A673 (cell line): ENCODE measurements around the gene PTRH2. TPM values are rescaled to one million over a fixed set of nuclear protein-coding genes. Genes with fewer than 3 reads are reported as not detected.
A peak's percentile ranks its signal among the peaks of the same experiment; 100 is the strongest.

Source experiments
- BruUV-seq: library from RNA; stranded (reverse); fragments of 400-500 nt; replicated peaks from 2 replicates; lab custom pipeline; 2021; lab: Mats Ljungman, UMichigan
- CTCF ChIA-PET: fragments of 300-600 bp; sonication (Branson Sonifier 250); formaldehyde crosslinking; loops from one replicate; lab custom pipeline; 2022; ENCODE audit warnings: antibody characterized with exemption; lab: Charles Lee
- POLR2A ChIA-PET: fragments of 300-600 bp; sonication (Branson Sonifier 250); formaldehyde crosslinking; loops from one replicate; lab custom pipeline; 2022; ENCODE audit warnings: antibody characterized with exemption; ENCODE audit not compliant: low non-redundant PET; lab: Charles Lee
- DNase-seq: peaks from one replicate; pipeline ENCODE4 v3.0.0-alpha.2; 2015; ENCODE audit warnings: low spot score
- H3K27ac ChIP-seq: fragments of 200-600 bp; sonication (generic); 2 replicates; pipeline ENCODE4 v1.5.1; 2016; ENCODE audit warnings: mixed run types, low read depth, mild to moderate bottlenecking, mixed read lengths, antibody characterized with exemption, low read length; ENCODE audit not compliant: poor library complexity, severe bottlenecking
- H3K27me3 ChIP-seq: fragments of 200-600 bp; sonication (generic); replicated peaks from 2 replicates; pipeline ENCODE4 v1.6.1; 2017; ENCODE audit warnings: mixed run types, low read depth, mild to moderate bottlenecking, mixed read lengths, antibody characterized with exemption, low read length; ENCODE audit not compliant: insufficient read depth, poor library complexity
- H3K36me3 ChIP-seq: fragments of 200-600 bp; sonication (generic); 2 replicates; pipeline ENCODE4 v1.6.1; 2016; ENCODE audit warnings: mixed run types, mild to moderate bottlenecking, mixed read lengths, antibody characterized with exemption, low read length; ENCODE audit not compliant: insufficient read depth, poor library complexity, severe bottlenecking
- H3K4me1 ChIP-seq: fragments of 200-600 bp; sonication (generic); 2 replicates; pipeline ENCODE4 v1.6.1; 2017; ENCODE audit warnings: mixed run types, mild to moderate bottlenecking, mixed read lengths, antibody characterized with exemption, low read length; ENCODE audit not compliant: insufficient read depth, poor library complexity, severe bottlenecking
- H3K4me3 ChIP-seq: fragments of 200-600 bp; sonication (generic); 2 replicates; pipeline ENCODE4 v1.5.1; 2016; ENCODE audit warnings: low read depth, mixed run types, mild to moderate bottlenecking, mixed read lengths, low read length; ENCODE audit not compliant: poor library complexity, severe bottlenecking
- H3K9me3 ChIP-seq: fragments of 200-600 bp; sonication (generic); 2 replicates; pipeline ENCODE4 v1.6.1; 2016; ENCODE audit warnings: mixed run types, low read depth, mild to moderate bottlenecking, mixed read lengths, antibody characterized with exemption, low read length; ENCODE audit not compliant: poor library complexity, severe bottlenecking
- CTCF ChIP-seq: fragments of 300-800, 200-600 bp; sonication (generic); conservative IDR thresholded peaks from 2 replicates; pipeline ENCODE4 v1.5.1; 2017; ENCODE audit warnings: low read depth, mild to moderate bottlenecking, antibody characterized with exemption, low read length, moderate library complexity, mixed read lengths
- EZH2 ChIP-seq: fragments of 200-600 bp; sonication (generic); IDR thresholded peaks from 2 replicates; pipeline ENCODE4 v1.6.1; 2017; ENCODE audit warnings: borderline replicate concordance, low read depth, mild to moderate bottlenecking, mixed read lengths, antibody characterized with exemption, low read length; ENCODE audit not compliant: poor library complexity, severe bottlenecking
- intact Hi-C: fragments of 100-400 bp; cut with micrococcal nuclease; formaldehyde crosslinking; loops from one replicate; pipeline ENCODE4 v1.10.0; 2022; ENCODE audit not compliant: unreplicated experiment
- total RNA-seq: library from RNA; stranded (reverse); gene quantifications from 2 replicates; pipeline ENCODE4 v1.2.3, GENCODE V29; 2021

Gene PTRH2
- total RNA-seq, 1 experiment from 2014 or later: 50.3 TPM

- Histone ChIP-seq H3K27me3 (no peaks in the 10 kb centered on the region), H3K9me3 (no peaks in the 10 kb centered on the region), H3K4me3 (no peak overlapping the region), H3K36me3 (peaks cover 94% of the 10 kb centered on the region), H3K27ac (peak overlapping the region; percentile 33), H3K4me1 (no peaks in the 10 kb centered on the region)
- POLR2A ChIA-PET: no interaction called here
- TF ChIP-seq EZH2 (no peak), CTCF (no peak)
- BruUV-seq: no TSS peak
- DNase-seq: no peak
- CTCF ChIA-PET: no interaction called here
- intact Hi-C loops: loop anchor here (10.0 kb wide), 1 partner anchor 163 kb away; no protein-coding TSS in a partner anchor
These were observed 19.2 kb downstream of the PTRH2 start for GRCh38 chr17:59688008-59688407.

- TF ChIP-seq EZH2: no peak
- no peak for TF ChIP-seq CTCF
- no peak for DNase-seq
- CTCF ChIA-PET: no interaction called here
- no TSS peak for BruUV-seq
- intact Hi-C loops: loop anchor here (10.0 kb wide), 1 partner anchor 160 kb away; no protein-coding TSS in a partner anchor
- Histone ChIP-seq H3K27ac (no peak overlapping the region), H3K36me3 (peaks cover 100% of the 10 kb centered on the region), H3K4me3 (no peak overlapping the region), H3K9me3 (no peaks in the 10 kb centered on the region), H3K4me1 (no peaks in the 10 kb centered on the region), H3K27me3 (no peaks in the 10 kb centered on the region)
- POLR2A ChIA-PET: no interaction called here
These were observed 22.3 kb downstream of the PTRH2 start for GRCh38 chr17:59684967-59685366.

- no TSS peak for BruUV-seq
- peaks cover 99% of the 10 kb centered on the region for H3K36me3 ChIP-seq
- no peaks in the 10 kb centered on the region for H3K9me3 ChIP-seq
- DNase-seq: no peak
- no peaks in the 10 kb centered on the region for H3K27me3 ChIP-seq
- TF ChIP-seq CTCF (no peak), EZH2 (no peak)
- H3K4me3 ChIP-seq: no peak overlapping the region
- CTCF ChIA-PET: no interaction called here
- intact Hi-C loops: loop anchor here (10.0 kb wide), 1 partner anchor 158 kb away; no protein-coding TSS in a partner anchor
- POLR2A ChIA-PET: interaction anchor here (0.6 kb wide), 1 partner anchor 64 kb away, joined by 6 read pairs; no protein-coding TSS in a partner anchor
- H3K4me1 ChIP-seq: no peaks in the 10 kb centered on the region
- no peak overlapping the region for H3K27ac ChIP-seq
These were observed 23.9 kb downstream of the PTRH2 start for GRCh38 chr17:59683283-59683682.
